H9 (cell line): Measurements from ENCODE around the gene GAD1. TPM values are rescaled to one million over a fixed set of nuclear protein-coding genes. Genes with fewer than 3 reads are reported as not detected.

Experiments used
- DNase-seq: peaks from one replicate; pipeline ENCODE4 v3.0.0-alpha.2; 2017
- H2AFZ ChIP-seq: one replicate; pipeline ENCODE4 v1.6.1; 2013; ENCODE audit warnings: mild to moderate bottlenecking, low read length, control low read depth, moderate library complexity
- H2AK5ac ChIP-seq: 2 replicates; pipeline ENCODE4 v1.6.1; 2013; ENCODE audit warnings: low read length, control low read depth, mixed read lengths; ENCODE audit not compliant: insufficient read length
- H2BK120ac ChIP-seq: one replicate; pipeline ENCODE4 v1.6.1; 2013; ENCODE audit warnings: low read depth, mild to moderate bottlenecking, low read length, control low read depth, inconsistent platforms; ENCODE audit not compliant: poor library complexity, severe bottlenecking
- H2BK12ac ChIP-seq: 2 replicates; pipeline ENCODE4 v1.6.1; 2013; ENCODE audit warnings: low read length, control low read depth, mixed read lengths, low read depth; ENCODE audit not compliant: insufficient read length
- H2BK15ac ChIP-seq: 2 replicates; pipeline ENCODE4 v1.6.1; 2013; ENCODE audit warnings: low read depth, low read length, control low read depth
- H2BK20ac ChIP-seq: one replicate; pipeline ENCODE4 v1.6.1; 2013; ENCODE audit warnings: low read depth, mild to moderate bottlenecking, low read length, control low read depth, inconsistent platforms; ENCODE audit not compliant: poor library complexity, severe bottlenecking
- H2BK5ac ChIP-seq: 2 replicates; pipeline ENCODE4 v1.6.1; 2013; ENCODE audit warnings: low read length, control low read depth, mixed read lengths; ENCODE audit not compliant: insufficient read length
- H3K14ac ChIP-seq: 2 replicates; pipeline ENCODE4 v1.6.1; 2013; ENCODE audit warnings: low read length, control low read depth; ENCODE audit not compliant: insufficient read depth
- H3K18ac ChIP-seq: 2 replicates; pipeline ENCODE4 v1.6.1; 2013; ENCODE audit warnings: low read depth, mild to moderate bottlenecking, mixed read lengths, low read length, control low read depth; ENCODE audit not compliant: insufficient read length
- H3K23ac ChIP-seq: 2 replicates; pipeline ENCODE4 v1.6.1; 2013; ENCODE audit warnings: low read length, control low read depth, mixed read lengths, low read depth; ENCODE audit not compliant: insufficient read length
- H3K23me2 ChIP-seq: 2 replicates; pipeline ENCODE4 v1.6.1; 2013; ENCODE audit warnings: low read depth, mild to moderate bottlenecking, mixed read lengths, low read length, control low read depth; ENCODE audit not compliant: insufficient read length, poor library complexity, severe bottlenecking
- H3K27ac ChIP-seq: 2 replicates; pipeline ENCODE4 v1.5.1; 2013; ENCODE audit warnings: low read length, control low read depth, mixed read lengths, low read depth; ENCODE audit not compliant: insufficient read length
- H3K27me3 ChIP-seq: 2 replicates; pipeline ENCODE4 v1.6.1; 2013; ENCODE audit warnings: low read length, control low read depth, inconsistent platforms; ENCODE audit not compliant: insufficient read depth
- H3K4ac ChIP-seq: 2 replicates; pipeline ENCODE4 v1.6.1; 2013; ENCODE audit warnings: low read depth, mild to moderate bottlenecking, control low read depth, inconsistent platforms, low read length, moderate library complexity
- H3K4me1 ChIP-seq: 2 replicates; pipeline ENCODE4 v1.6.1; 2013; ENCODE audit warnings: low read length, control low read depth, inconsistent platforms; ENCODE audit not compliant: insufficient read depth
- H3K4me2 ChIP-seq: 2 replicates; pipeline ENCODE4 v1.6.1; 2013; ENCODE audit warnings: low read length, control low read depth, mixed read lengths; ENCODE audit not compliant: insufficient read length, insufficient read depth
- H3K56ac ChIP-seq: 2 replicates; pipeline ENCODE4 v1.6.1; 2013; ENCODE audit warnings: low read depth, mild to moderate bottlenecking, mixed read lengths, low read length, control low read depth; ENCODE audit not compliant: insufficient read length
- H3K79me1 ChIP-seq: 2 replicates; pipeline ENCODE4 v1.6.1; 2013; ENCODE audit warnings: low read depth, mild to moderate bottlenecking, moderate library complexity, low read length, control low read depth, inconsistent platforms; ENCODE audit not compliant: insufficient read depth, poor library complexity, severe bottlenecking
- H3K79me2 ChIP-seq: 2 replicates; pipeline ENCODE4 v1.6.1; 2013; ENCODE audit warnings: low read length, control low read depth, inconsistent platforms; ENCODE audit not compliant: insufficient read depth
- H3K9ac ChIP-seq: 2 replicates; pipeline ENCODE4 v1.6.1; 2013; ENCODE audit warnings: low read length, control low read depth, mixed read lengths; ENCODE audit not compliant: insufficient read length; ENCODE audit errors: extremely low read depth
- H3K9me3 ChIP-seq: one replicate; pipeline ENCODE4 v1.6.1; 2013; ENCODE audit warnings: low read depth, low read length, inconsistent platforms; ENCODE audit not compliant: control insufficient read depth
- H3T11ph ChIP-seq: one replicate; pipeline ENCODE4 v1.6.1; 2013; ENCODE audit warnings: mild to moderate bottlenecking, low read length, control low read depth, inconsistent platforms
- H4K20me1 ChIP-seq: one replicate; pipeline ENCODE4 v1.6.1; 2013; ENCODE audit not compliant: control insufficient read depth, insufficient read length, insufficient read depth
- H4K5ac ChIP-seq: 2 replicates; pipeline ENCODE4 v1.6.1; 2013; ENCODE audit warnings: low read depth, mild to moderate bottlenecking, mixed read lengths, low read length, control low read depth; ENCODE audit not compliant: insufficient read length
- H4K8ac ChIP-seq: replicated peaks from 2 replicates; pipeline ENCODE4 v1.6.1; 2013; ENCODE audit warnings: low read length, control low read depth, mixed read lengths, low read depth; ENCODE audit not compliant: insufficient read length
- H4K91ac ChIP-seq: 2 replicates; pipeline ENCODE4 v1.6.1; 2013; ENCODE audit warnings: low read depth, mild to moderate bottlenecking, moderate library complexity, mixed read lengths, low read length, control low read depth; ENCODE audit not compliant: insufficient read length
- H3K27ac Mint-ChIP-seq, 3 experiments: 2 replicates in 2 of 3; 3 replicates in 1 of 3; pipeline ENCODE4 v1.8.0; 2020 to 2021; ENCODE audit warnings: mixed read lengths in 3 of 3, mild to moderate bottlenecking in 1 of 3, moderate library complexity in 1 of 3
- H3K27me3 Mint-ChIP-seq: 2 replicates; pipeline ENCODE4 v1.8.0; 2021; ENCODE audit warnings: low read depth, mild to moderate bottlenecking, moderate library complexity, mixed read lengths
- H3K36me3 Mint-ChIP-seq, 3 experiments: 2 replicates in 2 of 3; 3 replicates in 1 of 3; pipeline ENCODE4 v1.8.0; 2020 to 2021; ENCODE audit warnings: low read depth in 3 of 3, mixed read lengths in 3 of 3; ENCODE audit not compliant: insufficient read depth in 1 of 3
- H3K4me1 Mint-ChIP-seq, 2 experiments: 2 replicates each; pipeline ENCODE4 v1.8.0; 2020; ENCODE audit warnings: mixed read lengths in 2 of 2
- H3K4me3 Mint-ChIP-seq, 2 experiments: 2 replicates in 1 of 2; 3 replicates in 1 of 2; pipeline ENCODE4 v1.8.0; 2020 to 2021; ENCODE audit warnings: mild to moderate bottlenecking in 2 of 2, mixed read lengths in 2 of 2, moderate library complexity in 1 of 2
- H3K9me3 Mint-ChIP-seq, 2 experiments: 2 replicates in 1 of 2; 3 replicates in 1 of 2; pipeline ENCODE4 v1.8.0; 2020; ENCODE audit warnings: mild to moderate bottlenecking in 2 of 2, mixed read lengths in 2 of 2, moderate library complexity in 1 of 2
- WGBS: extraction: QIAGEN DNeasy Blood & Tissue Kit; methylation state at CpG from one replicate; pipeline ENCODE4 v1.1.7; 2013; ENCODE audit warnings: missing lambda C conversion rate, low lambda C conversion rate, mixed read lengths; ENCODE audit not compliant: insufficient read length; ENCODE audit errors: extremely low coverage; 5-methylcytosine and 5-hydroxymethylcytosine counted together
- total RNA-seq: library from RNA; stranded (reverse); gene quantifications from 2 replicates; pipeline ENCODE4 v1.2.1, GENCODE V29; 2021
- TF ChIP-seq, protein P1 (sequence below): fragments of 200-600 bp; sonication (generic); conservative IDR thresholded peaks from 3 replicates; pipeline ENCODE4 v1.8.0; 2021; ENCODE audit warnings: antibody characterized with exemption, mild to moderate bottlenecking

GAD1 gene
- total RNA-seq, 1 experiment from 2014 or later: 1.8 TPM

DNA sequence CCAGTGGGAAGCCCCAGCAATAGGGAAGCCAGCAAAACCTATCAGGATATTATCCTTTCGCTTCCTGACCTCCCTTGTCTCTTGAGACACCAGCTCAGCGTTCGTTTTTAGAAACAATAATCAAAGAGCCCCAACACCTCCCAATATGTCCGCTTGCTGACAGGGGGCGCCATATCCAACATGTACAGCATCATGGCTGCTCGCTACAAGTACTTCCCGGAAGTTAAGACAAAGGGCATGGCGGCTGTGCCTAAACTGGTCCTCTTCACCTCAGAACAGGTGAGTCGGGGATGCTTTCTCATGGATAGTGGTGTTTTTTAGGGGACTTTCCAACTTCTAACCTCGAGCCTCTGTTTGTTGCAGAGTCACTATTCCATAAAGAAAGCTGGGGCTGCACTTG, 28.7 kb downstream of the GAD1 start:
- Mint-ChIP-seq H3K36me3 (no peaks in the 10 kb centered on the region), H3K27ac (no peak overlapping the region), H3K4me1 (no peaks in the 10 kb centered on the region), H3K9me3 (no peaks in the 10 kb centered on the region; a peak in 2 of 5 replicates), H3K4me3 (no peak overlapping the region), H3K27me3 (peaks cover 3% of the 10 kb centered on the region; the same call in 1 of the 2 replicates)
- Histone ChIP-seq H3K4me2 (no peak overlapping the region), H3K14ac (no peak overlapping the region), H3K9me3 (no peaks in the 10 kb centered on the region), H2BK20ac (no peak overlapping the region), H3K79me2 (no peaks in the 10 kb centered on the region), H3K23ac (no peak overlapping the region), H2BK12ac (no peak overlapping the region), H3K4ac (no peak overlapping the region), H3K23me2 (no peaks in the 10 kb centered on the region), H2AK5ac (no peak overlapping the region), H4K20me1 (no peaks in the 10 kb centered on the region), H4K8ac (no peak overlapping the region), H3K18ac (no peak overlapping the region), H3K79me1 (no peaks in the 10 kb centered on the region), H3K27me3 (no peaks in the 10 kb centered on the region), H2BK120ac (no peak overlapping the region), H2BK15ac (no peak overlapping the region), H3K27ac (no peak overlapping the region), H2BK5ac (no peak overlapping the region), H2AFZ (peak overlapping the region; percentile 27), H3K56ac (no peak overlapping the region), H4K91ac (no peak overlapping the region), H3K9ac (no peak overlapping the region), H3T11ph (no peak overlapping the region), H3K4me1 (no peaks in the 10 kb centered on the region), H4K5ac (no peak overlapping the region)
- DNase-seq: peak; percentile 75
- TF ChIP-seq, protein P1, sequence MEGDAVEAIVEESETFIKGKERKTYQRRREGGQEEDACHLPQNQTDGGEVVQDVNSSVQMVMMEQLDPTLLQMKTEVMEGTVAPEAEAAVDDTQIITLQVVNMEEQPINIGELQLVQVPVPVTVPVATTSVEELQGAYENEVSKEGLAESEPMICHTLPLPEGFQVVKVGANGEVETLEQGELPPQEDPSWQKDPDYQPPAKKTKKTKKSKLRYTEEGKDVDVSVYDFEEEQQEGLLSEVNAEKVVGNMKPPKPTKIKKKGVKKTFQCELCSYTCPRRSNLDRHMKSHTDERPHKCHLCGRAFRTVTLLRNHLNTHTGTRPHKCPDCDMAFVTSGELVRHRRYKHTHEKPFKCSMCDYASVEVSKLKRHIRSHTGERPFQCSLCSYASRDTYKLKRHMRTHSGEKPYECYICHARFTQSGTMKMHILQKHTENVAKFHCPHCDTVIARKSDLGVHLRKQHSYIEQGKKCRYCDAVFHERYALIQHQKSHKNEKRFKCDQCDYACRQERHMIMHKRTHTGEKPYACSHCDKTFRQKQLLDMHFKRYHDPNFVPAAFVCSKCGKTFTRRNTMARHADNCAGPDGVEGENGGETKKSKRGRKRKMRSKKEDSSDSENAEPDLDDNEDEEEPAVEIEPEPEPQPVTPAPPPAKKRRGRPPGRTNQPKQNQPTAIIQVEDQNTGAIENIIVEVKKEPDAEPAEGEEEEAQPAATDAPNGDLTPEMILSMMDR: peak; percentile 72
- no CpG with 5 or more reads among the region's 10 CpGs for WGBS
